ENCODE measurements around the gene CLCF1.

CLCF1 gene

DNA sequence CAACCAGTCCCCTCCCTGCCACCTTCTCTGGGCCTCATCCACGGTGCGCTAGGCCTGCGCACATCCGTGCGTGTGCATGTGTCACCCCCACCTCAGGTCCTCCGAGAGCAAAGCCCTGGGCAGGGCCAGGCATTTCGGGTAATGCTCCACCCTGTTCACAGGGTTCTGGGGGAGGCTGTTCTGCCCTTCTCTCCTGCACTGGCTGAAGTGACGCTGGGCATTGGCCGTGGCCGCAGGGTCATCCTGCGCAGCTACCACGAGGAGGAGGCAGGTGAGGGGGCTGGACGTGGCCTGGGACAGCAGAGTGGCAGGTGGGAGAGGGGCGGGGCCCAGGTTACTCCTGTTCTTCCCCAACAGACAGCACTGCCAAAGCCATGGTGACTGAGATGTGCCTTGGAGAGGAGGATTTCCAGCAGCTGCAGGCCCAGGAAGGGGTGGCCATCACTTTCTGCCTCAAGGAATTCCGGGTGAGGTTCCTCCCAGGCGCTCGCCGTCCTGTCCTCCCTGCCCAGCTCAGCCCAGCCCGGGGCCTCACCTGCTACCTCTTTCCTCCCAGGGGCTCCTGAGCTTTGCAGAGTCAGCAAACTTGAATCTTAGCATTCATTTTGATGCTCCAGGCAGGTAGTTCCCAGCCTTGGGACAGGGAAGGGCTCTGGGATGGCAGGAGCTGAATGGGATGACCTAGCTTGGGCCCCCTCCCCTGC, 22.3 kb upstream of the CLCF1 start:
- no peak for DNase-seq (ENCODE audit: low read depth in 2 of 2)

DNA sequence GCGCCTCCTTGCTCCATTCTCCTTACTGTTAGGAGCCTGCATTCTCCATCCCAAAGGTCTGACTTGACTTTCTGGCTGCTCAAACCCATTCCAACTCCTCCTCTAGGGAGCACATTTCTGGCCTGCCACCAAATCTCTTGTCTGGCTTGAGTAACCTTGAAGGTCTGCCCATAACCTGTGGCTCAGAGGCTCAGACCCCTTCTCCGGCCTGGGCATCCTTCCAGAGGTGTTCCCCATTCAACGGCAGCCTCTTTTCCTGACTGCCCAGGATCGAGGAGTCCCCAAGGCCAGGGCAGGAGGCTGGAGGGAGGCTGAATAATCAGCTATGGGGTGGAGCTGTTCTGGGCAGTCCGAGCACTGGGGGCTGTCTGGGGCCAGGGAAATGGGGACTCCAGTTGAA, 20.6 kb upstream of the CLCF1 start:
- DNase-seq (ENCODE audit: low read depth in 2 of 2), result no peak

DNA sequence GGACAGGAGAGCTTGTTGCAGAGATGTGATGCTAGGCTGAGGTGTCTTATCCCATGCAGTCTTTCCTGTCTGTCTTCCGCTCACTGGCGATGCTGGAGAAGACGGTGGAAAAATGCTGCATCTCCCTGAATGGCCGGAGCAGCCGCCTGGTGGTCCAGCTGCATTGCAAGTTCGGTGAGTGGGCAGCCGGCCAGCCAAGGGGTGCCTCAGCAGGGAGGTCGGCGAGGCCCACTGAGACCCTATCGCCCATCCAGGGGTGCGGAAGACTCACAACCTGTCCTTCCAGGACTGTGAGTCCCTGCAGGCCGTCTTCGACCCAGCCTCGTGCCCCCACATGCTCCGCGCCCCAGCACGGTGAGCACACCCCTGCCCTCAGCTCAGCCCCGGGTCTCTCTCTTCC, 20.0 kb upstream of the CLCF1 start:
- no peak for DNase-seq (ENCODE audit: low read depth in 2 of 2)

DNA sequence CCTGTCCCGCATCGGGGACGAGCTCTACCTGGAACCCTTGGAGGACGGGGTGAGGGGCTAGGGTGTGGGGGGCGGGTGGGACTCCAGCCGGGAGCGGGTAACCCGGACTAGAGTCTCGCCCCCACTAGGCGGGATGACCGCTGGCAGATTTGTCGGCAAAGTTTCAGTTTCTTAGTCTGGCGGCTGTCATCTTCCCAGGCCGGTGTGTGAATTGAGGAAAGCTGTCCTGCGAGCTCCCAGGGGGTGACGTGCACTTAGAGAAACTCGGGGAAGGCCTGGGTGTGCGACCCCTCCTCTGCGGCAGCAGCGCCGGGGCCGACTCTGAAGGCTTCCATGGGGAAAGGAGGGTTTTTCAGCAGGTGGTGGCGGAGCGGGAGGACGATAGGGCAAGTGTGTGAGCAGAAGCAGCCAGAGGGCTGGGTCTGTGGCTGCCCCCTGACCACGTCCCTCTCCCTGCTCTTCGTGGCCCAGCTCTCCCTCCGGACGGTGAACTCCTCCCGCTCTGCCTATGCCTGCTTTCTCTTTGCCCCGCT, 18.9 kb upstream of the CLCF1 start:
- DNase-seq (ENCODE audit: low read depth in 2 of 2), result no peak

DNA sequence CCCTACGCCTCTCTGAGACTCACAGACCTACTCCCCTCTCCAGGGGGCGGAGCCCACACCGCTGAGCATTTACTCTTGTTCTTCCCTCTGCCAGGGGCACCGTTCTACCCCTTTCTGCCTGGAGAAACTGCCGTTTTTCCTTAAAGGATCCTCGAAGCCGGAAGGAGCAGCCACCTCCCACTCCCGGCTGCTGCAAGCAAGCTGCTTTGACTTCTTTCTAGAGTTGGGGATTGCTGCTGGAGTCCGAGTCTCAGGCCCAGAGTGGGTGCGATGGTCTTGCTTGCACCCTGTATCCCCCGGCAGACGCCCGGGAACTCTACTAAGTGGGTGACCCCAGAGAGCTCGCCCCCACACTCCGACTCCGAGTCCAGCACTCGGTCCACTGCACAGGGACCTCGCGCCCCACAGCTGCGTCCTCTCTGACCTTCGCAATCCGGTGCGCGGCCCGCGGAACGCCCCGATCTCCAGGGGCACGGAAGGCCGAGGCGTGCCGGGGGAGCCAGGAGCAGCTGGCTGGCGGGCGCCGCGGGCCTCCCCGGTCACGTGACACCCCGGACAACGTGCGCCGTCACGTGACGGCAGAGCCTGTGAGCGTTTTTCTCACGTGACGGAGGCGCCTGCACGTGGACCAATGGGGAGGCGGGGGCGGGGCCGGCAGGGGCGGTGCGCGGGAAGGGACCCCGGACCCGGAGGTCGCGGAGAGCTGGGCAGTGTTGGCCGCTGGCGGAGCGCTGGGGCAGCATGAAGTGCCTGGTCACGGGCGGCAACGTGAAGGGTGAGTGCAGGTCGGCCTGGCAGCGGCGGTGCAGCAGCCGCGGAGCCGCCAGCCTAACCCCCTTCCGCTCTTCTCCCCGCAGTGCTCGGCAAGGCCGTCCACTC, 18.1 kb upstream of the CLCF1 start, which contains the start of gene RAD9A:
TSS of gene RAD9A (plus strand) at position 683 of the 879 bp plus-strand sequence. CDS start at position 742, 59 bp downstream.
- DNase-seq (ENCODE audit: low read depth in 2 of 2), result peak; percentile 85 to 90

DNA sequence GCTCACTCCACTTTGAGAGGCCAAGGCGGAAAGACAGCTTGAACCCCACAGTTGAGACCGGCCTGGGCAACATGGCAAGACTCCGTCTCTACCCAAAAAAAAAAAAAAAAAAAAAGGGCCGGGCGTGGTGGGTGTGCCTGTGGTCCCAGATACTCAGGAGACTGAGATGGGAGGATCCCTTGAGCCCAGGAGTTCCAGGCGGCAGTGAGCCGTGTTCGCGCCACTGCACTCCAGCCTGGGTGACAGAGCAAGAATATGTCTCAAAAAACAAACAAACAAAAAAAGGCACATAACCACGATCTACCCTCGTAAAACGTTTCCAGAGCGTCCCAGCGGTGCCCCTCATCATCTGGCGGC, 17.5 kb upstream of the CLCF1 start:
- no peak for DNase-seq (ENCODE audit: low read depth in 2 of 2)

DNA sequence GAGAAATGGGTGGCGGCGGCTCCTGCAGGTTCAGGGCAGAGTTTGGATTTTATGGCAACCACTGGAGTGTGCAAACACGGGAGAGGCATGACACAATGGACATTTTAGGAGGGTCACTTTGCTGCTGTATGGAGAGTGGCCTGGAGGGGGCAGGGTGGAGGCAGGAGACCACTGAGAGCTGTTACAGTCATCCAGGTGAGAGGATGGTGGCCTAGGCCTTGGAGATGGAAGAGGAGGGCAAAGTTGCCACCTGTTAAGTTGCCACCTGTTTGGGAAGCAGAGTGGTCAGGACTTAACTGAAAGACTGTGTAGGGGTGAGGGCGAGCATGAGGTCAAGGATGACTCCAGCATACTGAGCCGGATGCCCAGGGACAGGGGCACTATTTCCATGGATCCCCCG, 16.1 kb upstream of the CLCF1 start:
- DNase-seq (ENCODE audit: low read depth in 2 of 2), result no peak

GRCh38 chr11:67387518-67387917, 14.1 kb upstream of the CLCF1 start:
- no peak for DNase-seq (ENCODE audit: low read depth in 2 of 2)

- DNase-seq (ENCODE audit: low read depth in 2 of 2), result no peak
Observed at GRCh38 chr11:67387069-67387468, 13.7 kb upstream of the CLCF1 start.

DNA sequence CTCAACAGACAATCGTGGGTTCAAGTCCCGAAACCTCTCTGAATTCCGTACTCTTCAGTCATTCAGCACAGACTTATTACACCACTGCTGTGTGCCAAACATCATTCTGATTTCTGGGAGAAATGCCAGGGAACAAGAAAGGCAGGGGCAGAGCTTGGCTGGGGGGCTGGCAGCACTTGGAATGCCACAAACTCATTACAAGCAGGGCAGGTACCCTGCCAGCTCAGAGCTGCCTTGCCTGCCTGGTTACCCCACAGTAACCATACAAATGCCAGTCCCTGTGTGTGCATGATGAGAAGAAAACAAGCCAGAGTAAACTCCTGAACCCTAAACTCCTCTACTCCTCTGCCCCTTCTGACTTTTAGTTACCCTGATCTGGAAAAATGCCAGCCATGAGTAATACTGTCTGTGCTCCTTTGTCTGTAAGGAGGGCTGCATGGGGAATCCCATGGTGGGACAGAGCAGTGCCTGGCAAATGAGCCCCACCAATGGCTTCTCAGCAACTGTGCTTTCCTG, 11.5 kb upstream of the CLCF1 start:
- DNase-seq (ENCODE audit: low read depth in 2 of 2), result no peak

GRCh38 chr11:67382276-67383136, 9.1 kb upstream of the CLCF1 start:
- peak; percentile 69 to 77 for DNase-seq (ENCODE audit: low read depth in 2 of 2)

DNA sequence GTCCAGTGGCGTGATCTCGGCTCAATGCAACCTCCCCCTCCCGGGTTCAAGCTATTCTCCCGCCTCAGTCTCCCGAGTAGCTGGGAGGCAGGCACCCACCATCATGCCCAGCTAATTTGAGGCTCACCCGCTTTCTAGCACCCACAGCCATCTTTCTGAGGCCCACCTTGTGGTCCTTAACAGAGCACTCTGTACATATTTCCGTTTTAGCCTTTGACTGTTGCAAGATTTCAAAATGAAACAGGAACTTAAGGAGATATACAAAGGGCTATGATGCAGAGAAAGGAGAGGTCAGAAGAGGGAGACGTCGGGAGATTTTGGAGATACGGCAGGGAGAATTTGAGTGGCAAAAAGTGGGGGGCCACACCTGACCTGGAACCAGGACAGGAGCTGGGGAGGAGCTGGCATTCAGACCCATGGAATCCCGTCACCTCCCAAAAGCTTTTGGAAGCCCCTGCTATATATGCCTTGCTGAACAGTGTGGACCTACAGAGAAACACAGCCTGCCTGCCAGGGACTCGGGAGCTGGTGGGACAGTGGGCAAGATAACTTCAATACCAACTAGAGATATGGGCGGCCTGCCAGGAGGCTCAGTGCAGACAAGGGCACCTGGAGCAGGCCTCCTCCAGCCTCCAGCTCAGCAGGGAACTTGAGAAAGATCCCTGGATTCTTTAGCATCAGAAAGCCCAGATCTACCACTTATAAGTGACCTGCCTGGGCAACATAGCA, 8.0 kb upstream of the CLCF1 start:
- no peak for DNase-seq (ENCODE audit: low read depth in 2 of 2)

GRCh38 chr11:67379061-67380058, 6.0 kb upstream of the CLCF1 start:
- no peak for DNase-seq (ENCODE audit: low read depth in 2 of 2)

DNA sequence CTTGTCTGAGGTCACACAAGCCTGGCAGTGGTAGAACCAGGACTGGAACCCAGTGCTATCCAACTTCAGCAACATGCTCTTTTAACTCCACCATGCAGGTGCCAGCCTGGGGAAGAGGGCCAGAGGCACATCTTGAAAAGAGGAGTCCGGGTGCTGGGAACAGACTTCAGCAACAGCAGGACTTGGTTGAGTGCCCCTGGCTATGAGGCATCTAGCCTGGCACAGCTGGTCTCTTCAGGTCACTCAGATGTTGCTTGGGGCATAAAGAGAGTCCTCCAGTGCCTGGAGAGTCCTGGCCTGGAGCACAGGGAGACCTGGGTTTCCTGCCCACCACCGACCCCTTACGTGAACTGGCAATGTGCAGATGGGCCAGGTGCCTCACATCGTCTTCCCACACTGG, 5.1 kb upstream of the CLCF1 start:
- no peak for DNase-seq (ENCODE audit: low read depth in 2 of 2)

DNA sequence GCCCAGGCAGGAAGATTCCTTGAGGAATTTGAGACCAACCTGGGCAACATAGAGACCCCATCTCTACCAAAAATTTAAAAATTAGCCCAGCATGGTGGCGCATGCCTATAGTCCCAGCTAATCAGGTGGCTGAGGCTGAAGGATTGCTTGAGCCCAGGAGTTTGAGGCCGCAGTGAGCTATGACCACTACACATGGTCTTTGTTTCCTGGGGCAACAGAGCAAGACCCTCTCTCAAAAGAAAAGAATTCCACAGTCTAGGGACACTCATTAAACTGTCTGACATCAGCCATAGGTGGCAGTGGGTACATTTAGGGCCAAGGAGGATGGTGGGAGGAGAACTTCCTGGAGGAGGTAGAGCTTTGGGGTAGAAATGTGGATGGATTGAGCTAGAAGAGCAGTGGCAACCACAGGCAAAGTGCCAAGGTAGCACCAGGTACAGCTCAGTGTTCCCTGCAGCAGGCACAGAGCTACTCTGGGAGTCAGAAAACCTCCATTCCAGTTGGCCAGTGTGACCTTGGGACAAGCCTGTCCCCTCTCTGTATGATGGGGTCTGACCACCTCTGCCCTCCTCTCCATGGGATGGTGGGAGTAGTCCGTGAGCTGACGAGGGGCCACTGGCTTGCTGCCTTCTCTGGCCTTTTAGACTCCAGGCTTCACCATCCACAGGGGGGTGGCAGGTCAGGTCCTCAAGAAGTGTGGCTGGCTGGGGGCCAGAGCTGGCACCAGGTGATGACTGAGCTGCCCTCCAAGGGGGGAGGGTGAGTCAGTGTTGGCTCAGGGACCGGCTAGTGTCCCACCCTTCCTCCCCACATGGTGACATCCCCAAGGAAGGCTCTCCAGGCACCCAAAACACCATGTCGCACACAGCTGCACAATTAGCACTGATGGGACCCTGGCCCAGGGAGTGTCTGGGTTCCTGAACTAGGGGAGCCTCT, 3.7 kb upstream of the CLCF1 start:
- DNase-seq (ENCODE audit: low read depth in 2 of 2), result no peak

DNA sequence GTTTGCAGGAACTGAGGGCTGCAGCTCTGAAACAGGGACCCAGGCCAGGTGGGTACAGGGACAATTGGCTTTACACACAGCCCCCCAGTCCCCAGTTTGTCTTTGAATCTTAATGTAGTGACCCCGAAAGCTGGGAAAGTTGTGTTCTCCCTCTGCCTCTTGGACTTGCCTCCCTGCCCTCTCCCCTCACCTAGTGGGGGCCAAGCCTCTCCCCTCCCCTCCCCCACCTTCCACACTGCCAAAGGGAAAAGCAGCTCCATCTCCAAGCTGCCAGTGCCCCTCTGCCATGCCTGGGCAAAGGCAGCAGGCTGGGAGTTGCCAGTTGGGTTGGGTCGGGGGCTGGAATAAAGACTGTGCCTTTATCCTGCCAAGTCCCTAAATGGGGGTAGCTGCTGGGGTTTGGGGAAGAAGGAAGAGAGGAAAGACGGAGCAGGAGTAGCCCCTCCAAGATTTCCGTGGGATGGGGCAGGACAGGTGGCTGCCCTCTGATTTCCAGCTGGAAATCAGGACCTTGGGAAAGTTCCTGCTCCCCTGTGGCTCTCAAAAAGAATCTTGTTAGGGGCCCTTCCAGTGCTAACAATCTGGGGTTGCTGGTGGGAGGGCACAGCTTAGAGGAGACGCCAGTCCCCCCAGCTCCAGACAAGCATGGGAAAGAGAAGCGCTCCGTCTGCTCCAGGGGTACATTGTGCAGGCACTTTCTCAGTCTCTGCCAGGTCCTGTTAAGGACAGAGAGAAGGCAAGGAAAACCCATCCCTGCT, 2.8 kb upstream of the CLCF1 start:
- no peak for DNase-seq (ENCODE audit: low read depth in 2 of 2)

DNA sequence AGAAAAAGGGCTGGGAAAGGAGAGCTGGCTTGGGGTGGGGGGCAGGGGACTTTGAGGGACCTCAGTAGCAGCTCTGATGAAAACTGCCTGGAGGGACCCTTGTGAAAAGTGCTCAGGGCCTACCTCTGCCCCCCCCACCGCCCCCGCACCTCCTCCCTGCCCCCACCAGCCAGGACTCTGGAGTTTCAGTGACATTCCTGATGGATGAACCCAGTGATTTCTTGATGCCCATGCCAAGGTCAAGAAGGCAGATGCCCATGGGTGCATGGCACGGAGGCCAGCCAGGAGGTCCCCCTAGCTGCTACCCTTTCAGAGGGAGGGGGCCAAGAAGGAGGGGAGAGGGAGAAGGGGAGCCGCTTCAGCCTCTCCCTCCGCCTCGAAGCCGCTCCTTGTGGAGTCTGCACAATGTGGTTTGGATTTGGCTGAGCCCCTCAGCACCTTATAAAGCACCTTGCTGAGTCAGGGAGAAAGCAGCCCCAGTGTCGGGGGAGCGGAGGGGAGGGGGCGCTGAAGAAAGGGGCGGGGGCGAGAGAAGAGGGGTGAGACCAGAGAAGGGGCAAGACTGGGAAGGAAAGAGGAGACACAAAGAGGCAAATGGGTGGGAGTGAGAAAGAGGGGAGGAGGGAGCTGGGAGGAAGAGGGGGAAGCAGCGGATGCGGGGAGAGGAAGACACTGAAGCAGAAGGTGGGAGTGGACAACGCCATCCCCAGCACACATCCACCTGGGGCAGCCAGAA, 2.1 kb upstream of the CLCF1 start:
- DNase-seq (ENCODE audit: low read depth in 2 of 2), result no peak

All from stimulated activated CD4-positive, alpha-beta T cell treated with anti-CD3 and anti-CD28 coated beads, Interleukin-15, amount 100 ng/mL, for 48 hours (primary cell).